GM21619 (cell line): ENCODE measurements around the gene SNX8.
"Not testable (repeated sequence)": the region's sequence is repeated elsewhere in the genome, so short reads cannot be mapped to it uniquely, and the experiment has no call there.

Source experiments
- ATAC-seq: cut with Tn5 transposase; IDR thresholded peaks from one replicate; pipeline ENCODE4 v1.9.1; 2021; ENCODE audit not compliant: unreplicated experiment

Gene SNX8

DNA sequence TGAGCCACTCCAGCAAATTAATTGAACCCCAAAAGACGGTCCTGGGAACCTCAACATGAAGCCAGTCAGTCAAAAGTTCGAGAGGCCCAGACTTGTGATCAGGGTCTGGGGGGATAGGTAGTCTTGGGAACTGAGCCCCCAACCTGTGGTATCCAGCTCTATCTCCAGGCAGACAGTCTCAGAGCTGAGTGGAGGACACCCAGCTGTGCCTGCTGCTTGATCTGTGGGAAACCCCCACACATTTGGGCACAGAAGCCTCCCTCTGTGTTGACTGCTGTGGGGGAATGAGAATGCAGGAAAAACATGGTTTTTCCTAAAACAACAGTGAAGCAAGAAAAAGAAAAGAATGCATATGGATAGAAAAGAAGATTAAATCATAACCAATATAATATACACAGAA is 16.3 kb upstream of the SNX8 start:
- no peak for ATAC-seq

GRCh38 chr7:2326951-2327350 is 12.7 kb upstream of the SNX8 start:
- ATAC-seq, result no peak

DNA sequence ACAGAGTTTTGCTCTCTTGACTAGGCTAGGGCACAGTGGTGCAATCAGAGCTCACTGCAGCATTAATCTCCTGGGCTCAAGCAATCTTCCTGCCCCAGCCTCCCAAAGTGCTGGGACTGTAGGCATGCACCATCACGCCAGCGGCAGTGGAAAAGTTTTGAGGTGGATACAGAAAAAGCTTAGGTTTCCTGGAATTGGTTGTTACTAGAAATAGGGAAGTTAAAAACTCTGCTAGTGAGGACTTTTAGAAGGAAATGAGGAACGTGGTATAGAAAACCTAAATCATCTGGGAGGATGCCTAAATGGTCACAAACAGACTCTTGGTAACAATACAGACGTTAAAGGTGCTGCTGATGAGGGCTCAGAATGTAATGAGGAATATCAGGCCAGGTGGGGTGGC is 10.9 kb upstream of the SNX8 start:
- ATAC-seq, result no peak

GRCh38 chr7:2321020-2321419 is 6.8 kb upstream of the SNX8 start:
- no peak for ATAC-seq

- no peak for ATAC-seq
These were observed 3.5 kb upstream of the SNX8 start for GRCh38 chr7:2317556-2318293.

DNA sequence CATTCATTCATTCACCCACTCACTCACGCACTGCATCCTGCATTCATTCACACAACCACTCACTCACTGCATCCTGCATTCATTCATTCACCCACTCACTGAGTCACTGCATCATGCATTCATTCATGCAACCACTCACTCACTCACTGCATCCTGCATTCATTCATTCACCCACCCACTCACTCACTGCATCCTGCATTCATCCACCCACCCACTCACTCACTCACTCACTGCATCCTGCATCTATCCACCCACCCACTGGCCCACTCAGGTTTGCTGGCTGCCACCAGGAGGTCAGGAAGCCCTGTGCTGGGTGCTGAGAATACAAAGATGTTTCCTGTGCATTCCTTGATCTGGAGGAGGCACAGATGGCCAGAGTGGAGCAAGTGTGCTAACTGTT is 2.3 kb upstream of the SNX8 start:
- no peak for ATAC-seq

DNA sequence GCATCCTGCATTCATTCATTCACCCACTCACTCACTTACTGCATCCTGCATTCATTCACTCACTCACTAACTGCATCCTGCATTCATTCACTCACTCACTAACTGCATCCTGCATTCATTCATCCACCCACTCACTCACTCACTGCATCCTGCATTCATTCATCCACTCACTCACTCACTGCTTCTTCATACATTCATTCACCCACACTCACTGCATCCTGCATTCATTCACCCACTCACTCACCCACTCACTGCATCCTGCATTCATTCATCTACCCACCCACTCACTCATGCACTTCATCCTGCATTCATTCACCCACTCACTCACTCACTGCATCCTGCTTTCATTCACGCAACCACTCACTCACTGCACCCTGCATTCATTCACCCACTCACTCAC is 1.5 kb upstream of the SNX8 start:
- ATAC-seq, result no peak

DNA sequence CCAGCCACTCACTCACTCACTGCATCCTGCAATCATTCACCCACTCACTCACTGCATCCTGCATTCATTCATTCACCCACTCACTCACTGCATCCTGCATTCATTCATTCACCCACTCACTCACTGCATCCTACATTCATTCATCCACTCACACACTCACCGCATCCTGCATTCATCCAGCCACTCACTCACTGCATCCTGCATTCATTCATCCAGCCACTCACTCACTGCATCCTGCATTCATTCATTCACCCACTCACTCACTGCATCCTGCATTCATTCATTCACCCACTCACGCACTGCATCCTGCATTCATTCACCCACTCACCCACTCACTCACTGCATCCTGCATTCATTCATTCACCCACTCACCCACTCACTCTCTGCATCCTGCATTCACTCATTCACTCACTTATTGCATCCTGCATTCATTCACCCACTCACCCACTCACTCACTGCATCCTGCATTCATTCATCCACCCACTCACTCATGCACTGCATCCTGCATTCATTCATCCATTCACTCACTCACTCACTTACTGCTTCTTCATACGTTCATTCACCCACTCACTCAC is 802 bp upstream of the SNX8 start:
- ATAC-seq, result not testable (repeated sequence)

GRCh38 chr7:2313450-2314208 is 612 bp downstream of the SNX8 start:
- peak; percentile 15 for ATAC-seq

- ATAC-seq, result no peak
These were observed 1.8 kb downstream of the SNX8 start for GRCh38 chr7:2312267-2312929.

DNA sequence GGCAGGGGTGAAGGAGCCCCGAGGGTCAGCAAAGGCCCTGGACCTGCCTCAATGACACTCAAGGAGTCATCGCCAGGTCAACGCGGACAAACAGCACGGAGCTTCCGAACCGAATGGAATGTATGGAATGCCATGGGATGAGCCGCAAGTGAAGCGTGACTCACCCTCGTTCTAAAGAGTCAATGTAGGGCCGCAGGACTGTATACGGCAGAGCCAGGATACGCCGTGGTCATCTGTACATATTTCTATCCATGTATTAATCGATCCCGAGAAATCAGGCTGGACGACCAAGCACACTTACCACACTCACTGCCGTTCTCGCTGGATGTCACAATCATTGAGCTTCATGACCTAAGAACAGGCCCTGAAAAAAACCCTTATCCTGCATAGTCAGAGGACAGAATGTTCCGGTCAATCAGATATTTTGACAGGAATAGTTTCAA is 4.3 kb downstream of the SNX8 start:
- no peak for ATAC-seq

DNA sequence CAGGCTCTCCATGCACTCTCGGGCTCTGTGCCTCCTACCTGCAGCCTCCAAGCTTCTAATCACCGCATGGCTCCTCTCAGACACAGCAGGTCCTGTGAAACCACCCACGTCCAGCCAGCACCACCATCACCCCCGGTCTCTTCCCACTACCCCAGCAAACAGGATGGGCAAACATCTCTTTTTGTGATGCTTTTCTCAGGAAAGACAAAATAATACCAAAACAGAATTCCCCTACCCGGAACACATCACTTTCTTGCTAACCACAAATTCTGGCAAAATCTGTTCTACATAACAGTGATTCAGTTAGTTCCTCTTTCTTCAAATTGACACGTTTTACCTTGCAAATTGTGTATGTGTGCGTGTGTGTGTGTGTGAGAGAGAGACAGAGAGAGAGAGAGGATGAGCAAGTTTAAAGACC is 6.5 kb downstream of the SNX8 start:
- peak; percentile 43 for ATAC-seq

- ATAC-seq, result no peak
These were observed 7.6 kb downstream of the SNX8 start for GRCh38 chr7:2306688-2307087.

- ATAC-seq, result not testable (repeated sequence)
These were observed 9.0 kb downstream of the SNX8 start for GRCh38 chr7:2305258-2305657.

- ATAC-seq, result not testable (repeated sequence)
These were observed 10.7 kb downstream of the SNX8 start for GRCh38 chr7:2303520-2303919.

- ATAC-seq, result not testable (repeated sequence)
These were observed 11.4 kb downstream of the SNX8 start for GRCh38 chr7:2302743-2303397.

GRCh38 chr7:2301511-2301863 is 12.8 kb downstream of the SNX8 start:
- ATAC-seq, result no peak

DNA sequence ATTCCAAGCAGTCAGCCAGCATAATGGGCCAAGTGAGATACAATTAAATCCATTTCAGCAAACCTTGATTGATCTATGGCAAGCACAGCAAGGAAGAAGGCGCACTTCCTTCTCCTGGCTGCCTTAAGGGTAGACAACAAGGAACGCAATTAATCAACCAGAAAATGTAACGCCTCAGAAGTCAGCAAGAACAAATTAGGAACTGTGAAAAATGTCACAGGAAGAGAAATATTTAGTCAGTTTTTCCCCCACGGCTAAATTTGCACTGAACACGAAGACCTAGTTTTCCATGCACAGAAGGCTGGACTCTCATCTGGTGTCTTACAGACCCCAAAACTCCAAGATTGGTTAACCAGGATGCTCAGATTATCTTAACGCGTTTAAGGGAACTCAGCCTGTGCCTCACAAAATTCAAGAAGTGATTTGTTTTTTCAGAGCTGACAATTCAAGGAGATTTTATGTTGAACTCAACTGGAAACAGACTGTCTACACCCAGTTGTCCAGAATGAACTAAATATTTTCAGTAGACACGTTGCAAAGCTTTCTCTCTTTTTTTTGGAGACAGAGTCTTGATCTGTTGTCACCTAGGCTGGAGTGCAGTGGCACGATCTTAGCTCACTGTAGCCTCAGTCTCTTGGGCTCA is 14.2 kb downstream of the SNX8 start:
- ATAC-seq, result no peak

DNA sequence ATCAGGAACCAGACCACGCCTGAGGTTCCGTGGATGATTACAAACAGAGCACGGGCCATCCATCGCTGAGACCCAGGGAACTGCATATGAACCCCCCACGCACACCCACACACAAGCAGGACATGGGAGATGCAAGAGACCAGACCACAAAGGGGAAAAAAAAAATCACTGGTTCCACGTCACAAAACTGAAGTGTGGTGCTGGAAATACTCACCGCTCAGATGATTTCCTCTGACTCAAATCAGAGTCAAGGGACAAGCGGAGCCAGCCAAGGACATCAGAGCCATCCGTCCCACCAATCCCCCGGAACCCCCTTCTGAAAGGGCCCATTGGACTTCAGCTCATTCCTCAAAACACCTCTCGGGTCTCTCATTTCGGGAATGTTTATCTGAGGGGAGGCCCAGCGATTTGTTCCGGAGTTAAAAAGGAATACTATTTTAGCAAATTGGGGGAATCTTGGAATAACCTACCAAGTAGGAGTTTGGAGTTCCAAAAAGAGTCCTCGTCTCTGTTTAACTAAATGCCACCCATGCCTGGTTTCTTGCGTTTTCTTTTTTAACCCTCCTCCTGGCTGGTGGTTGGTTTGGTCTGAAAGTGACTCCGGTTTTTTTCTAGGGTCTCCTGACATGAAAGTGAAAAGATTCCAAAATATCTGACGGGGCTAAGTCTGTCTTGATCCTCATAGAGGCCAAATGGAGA is 15.0 kb downstream of the SNX8 start:
- peak; percentile 51 for ATAC-seq

- no peak for ATAC-seq
These were observed 17.4 kb downstream of the SNX8 start for GRCh38 chr7:2296832-2297231.
